GOT3 (cell line): Measurements from ENCODE around the gene HAUS2.
"Not testable (repeated sequence)": the region's sequence is repeated elsewhere in the genome, so short reads cannot be mapped to it uniquely, and the experiment has no call there.

Experiments
- DNase-seq: peaks from one replicate; lab custom pipeline; 2025; ENCODE audit warnings: mixed read lengths; lab: John Stamatoyannopoulos, UW

The HAUS2 gene

DNA sequence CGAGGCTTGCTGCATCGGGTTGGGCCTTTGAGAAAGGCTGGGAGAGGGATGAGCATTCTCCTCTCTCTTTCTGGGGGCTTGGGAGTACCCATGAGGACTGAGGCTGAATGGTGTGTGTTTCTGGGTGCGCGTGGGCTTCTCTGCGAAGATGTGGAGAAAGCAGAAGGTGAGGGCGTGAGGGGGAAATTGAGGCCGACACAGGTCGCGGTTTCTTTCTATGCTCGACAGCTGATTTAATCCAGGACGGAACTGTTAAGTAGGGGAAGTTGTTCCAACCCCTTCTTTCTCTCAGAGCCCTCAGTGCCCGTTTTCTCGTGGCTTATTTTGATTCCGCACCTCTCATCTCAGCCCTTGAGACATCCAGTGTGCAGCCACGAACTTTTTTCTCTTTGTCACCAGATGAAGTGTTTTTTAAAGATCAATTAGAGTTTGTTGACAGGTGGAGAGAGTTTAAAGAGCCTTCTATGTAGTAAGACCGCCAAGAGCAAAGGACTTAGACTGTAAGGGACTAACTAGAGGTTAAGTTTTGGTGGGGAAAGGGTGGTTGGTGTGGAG, 27.5 kb downstream of the HAUS2 start:
- DNase-seq = no peak

DNA sequence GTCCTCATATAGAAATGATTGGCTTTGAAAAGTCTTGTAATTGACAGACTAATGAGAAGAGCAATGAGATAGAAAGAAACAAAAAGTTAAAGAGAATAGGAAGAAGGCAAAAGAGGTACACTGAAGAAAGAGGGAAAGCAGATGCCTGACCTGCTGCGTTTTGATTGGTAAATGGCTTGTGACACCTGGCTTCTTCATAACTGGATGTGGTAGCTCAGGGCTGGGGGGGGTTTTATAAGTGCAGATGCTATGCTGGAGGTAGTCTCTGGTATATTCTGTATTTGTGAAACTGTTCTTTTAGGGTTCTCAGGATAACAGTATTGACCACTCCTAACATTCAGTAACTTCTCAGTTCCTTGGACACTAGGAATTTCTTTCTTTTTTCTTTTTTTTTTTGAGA, 28.1 kb downstream of the HAUS2 start:
- no peak for DNase-seq

DNA sequence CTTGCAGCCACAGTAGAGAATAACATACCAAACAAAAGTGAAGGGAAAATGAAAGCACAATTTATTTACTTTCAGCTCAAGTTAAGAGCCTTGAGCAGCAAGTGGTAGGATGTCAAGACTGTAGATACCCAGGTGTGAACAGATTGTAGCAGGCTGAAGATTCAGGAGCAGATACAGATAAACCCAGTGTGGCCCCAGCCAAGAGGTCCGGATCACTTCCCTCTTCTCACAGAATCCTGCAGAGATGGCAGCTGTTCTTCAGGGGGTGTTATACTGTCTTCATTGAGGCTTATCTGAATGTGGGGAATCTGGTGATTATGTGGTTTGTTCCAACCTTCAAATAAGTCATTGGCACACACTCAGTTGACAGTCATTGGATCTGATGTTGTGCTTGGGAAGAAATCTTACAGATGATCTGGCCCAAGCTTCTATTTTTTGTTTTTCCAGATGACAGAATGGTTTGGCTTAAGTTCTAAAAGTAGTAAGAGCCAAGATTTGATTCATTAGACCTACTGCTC, 28.9 kb downstream of the HAUS2 start:
- no peak for DNase-seq

DNA sequence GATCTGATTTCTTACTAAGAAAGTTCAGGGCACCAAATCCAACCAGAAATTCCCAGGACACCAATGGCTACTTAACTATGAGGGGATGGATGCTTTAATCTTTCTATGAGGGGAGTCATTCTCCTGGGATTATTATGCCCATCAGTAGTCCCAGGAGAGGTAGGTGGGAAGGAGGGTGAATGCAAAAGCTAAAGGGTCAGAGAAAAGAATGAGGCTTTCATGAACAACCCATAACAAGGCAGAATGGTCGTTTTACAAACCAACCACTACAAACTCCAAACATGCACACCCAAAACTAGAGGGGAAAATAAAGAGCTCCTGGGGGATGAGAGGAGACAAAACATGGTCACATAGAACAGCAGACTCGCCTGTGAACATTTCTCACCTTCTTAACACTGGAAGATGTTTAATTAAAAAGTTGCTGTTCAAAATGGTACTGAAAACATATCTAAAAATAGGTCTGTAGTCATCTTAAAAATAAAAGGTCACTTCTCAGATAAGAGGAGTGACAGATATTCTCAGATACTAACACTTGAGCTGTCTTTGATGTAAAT, 30.4 kb downstream of the HAUS2 start:
- no peak for DNase-seq

DNA sequence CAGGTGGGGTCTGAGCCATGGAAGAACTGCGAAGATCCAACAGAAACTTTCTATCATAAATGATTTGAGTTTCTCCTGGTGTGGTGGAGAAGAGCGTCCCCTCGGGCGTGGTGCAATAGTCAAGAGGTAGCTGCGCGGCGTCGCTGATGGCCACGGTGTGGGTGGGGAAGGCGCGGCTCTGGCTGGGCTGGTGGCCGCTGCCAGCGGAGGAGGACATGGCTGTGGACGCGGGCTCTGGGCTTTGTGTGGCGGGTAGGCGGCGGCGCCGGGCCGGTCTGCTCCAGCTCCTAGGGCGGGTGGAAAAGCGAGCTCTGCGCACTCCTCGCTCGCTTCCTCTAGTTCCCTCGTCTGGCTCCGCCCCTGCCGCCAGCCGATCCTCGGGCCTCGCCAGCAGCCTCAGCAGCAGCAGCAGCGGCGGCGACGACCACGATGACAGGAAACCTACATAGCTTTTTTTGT, 32.7 kb downstream of the HAUS2 start:
- DNase-seq = no peak

DNA sequence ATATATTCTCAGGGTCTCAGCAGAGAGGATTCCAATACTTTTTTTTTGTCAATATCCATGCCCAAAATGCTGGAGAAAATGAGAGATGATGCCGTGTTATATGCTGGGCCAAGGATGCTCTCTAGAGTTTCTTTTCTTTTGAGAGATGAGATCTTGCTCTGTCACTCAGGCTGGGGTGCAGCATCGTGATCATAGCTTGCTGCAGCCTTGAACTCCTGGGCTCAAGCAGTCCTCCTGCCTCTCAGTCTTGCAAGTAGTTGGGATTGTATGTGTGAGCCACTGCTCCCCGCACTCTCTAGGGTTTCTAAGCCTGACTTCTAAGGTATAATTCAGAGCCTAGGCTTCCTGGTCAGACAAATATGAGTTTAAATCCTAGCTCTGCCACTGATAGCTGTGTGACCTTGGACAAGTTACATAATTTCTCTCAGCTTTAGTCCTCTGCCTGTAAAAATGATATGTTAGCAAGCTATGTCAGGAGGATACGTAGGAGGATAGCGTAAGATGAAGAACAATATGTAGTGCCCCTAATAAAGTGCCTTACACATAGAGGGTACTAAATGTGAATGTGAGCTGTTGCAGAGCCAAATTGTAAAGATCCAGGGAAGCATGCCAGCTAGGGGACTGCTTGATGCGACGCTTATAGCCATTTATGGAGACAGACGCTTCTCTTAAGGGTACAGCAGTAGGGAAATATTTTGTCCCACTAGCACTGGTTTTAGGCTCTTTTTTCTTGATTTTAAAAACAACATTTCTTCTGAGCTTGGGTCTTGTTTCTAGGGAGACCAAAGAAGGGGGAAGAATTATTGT, 34.1 kb downstream of the HAUS2 start:
- no peak for DNase-seq

DNA sequence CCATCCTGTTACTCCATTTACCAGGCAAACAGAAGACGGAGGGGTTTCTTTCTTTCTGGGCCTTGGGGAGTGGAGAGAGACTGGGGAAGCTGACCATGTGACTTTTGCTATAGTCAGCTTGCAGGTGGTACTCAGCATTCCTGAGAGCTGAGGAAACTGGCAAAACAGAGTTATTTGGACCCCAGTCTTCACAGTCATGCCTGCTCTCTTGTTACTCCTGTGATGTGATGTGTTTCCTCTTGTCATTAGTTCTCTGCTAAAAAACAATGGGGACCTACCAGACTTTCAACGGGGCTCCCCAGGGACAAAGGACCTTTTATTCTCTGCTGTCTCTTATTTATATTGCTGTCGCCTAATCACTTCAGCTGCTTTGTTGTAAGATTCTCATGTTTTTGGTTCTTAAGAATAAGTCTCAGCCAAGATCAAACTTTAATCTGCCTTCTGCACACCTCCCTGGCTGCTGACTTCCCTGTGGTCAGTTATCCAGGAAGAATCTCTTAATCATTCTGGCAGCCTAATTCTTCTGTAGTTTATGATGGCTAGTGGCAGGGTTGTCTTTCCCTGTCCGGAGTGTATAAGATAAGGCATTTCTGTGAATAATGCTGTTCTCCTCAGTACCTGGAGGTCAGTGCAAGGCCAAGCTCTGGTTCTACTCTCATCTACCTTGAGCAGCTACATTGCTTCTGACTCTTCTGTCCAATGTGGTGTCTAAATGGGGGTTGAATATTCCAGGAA, 35.6 kb downstream of the HAUS2 start:
- no peak for DNase-seq

DNA sequence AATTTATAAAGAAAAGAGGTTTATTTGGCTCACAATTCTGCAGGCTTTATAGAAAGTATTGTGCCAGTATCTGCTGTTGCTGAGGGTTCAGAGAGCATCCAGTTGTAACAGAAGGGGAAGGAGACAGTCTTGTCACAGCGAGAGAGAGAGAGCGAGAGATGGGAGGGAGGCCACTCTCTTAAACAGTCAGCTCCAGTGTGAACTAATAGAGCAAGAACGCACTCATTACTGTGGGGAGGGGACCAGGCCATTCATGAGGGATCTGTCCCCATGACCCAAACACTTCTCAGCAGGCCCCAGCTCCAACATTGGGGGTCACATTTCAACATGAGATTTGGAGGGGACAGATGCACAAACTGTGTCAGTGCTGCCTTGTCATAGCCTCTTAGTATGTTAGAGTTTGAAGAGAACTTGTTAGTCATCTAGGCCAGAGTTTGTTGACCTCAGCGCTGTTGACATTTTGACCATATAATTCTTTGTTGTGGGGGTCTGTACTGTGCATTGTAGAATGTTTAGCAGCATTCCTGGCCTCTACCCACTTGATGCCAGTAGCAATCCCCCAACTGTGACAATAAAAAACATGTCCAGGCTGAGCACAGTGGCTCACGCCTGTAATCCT, 42.1 kb downstream of the HAUS2 start:
- no peak for DNase-seq

DNA sequence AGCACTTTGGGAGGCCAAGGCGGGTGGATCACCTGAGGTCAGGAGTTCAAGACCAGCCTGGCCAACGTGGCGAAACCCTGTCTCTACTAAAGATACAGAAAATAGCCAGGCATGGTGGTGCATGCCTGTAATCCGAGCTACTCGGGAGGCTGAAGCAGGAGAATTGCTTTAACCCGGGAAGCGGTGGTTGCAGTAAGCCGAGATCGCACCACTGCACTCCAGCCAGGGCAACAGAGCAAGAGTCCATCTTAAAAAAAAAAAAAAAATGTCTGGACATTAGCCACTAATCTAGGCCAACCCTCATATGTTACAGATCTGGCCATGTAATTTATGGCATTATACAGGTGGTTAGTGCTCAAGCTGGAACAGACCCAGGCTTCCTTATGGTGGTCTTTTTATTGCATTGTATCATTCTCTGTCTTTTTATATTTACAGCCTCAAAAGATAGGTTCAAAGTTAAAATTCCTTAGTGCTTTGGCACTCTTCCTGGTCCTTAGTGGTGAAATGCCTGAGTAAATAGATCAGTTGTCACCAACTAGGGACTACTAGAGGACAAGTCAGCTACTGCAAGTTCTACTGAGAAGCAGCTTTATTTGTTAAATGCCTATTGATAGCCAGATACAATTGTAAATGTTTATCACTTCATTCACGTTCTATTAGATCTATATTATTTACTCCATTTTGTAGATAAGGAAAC, 42.7 kb downstream of the HAUS2 start:
- DNase-seq = no peak

DNA sequence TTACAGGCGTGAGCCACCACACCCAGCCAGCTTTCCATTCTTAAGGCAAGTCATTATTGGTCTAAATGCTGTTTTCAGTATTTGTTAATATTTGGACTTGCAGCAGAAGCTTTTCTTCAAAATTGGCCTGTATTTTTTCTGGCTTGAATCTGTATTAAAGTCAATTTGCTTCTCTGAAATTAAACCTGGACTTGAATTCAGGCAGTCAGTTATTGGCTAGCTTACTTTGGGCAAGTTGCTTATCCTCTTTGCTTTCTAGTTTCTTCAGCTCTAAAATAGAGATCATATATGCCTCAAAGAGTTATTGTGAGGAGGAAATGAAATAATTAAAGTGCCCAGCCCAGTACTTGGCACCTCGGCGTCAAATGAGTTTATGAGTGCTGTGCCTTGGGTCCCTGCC, 44.1 kb downstream of the HAUS2 start:
- DNase-seq = no peak

DNA sequence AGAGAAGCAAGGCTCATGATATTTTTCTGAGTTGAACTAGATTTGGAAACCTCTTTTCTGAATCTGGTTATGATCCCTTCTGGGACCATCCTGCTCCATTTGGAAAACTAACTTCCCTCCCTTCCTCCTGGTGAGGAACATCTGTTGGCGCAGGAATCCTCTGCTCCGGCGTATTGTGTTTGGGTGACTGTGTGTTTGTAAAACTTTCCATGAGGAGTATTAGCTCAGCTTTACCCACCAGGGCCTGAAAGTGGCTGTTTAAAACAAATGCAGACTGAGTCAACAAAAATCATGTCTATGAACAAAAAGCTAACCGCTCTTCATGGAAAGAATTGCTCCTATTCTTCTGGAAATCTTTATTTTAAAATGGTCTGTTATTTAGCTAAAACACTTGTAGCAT, 44.5 kb downstream of the HAUS2 start:
- DNase-seq = no peak

DNA sequence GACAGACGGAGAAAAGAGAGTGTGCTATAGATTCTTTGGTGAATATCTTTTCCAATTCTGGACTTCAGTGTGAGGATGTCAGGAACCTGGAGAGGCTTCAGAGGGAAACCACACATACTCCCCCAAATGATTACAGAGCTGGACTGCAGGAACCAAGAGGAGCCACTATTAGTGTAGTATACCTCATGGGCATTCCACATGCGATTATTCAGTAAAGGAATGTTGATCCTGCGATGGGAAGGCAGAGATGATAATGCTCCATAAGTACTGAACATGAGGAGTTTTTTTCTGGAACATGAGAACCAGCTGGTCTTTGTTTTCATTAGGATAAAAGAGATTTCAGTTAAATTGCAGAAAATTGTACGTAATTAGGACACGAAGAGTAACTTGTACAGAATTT, 45.5 kb downstream of the HAUS2 start:
- DNase-seq = no peak

DNA sequence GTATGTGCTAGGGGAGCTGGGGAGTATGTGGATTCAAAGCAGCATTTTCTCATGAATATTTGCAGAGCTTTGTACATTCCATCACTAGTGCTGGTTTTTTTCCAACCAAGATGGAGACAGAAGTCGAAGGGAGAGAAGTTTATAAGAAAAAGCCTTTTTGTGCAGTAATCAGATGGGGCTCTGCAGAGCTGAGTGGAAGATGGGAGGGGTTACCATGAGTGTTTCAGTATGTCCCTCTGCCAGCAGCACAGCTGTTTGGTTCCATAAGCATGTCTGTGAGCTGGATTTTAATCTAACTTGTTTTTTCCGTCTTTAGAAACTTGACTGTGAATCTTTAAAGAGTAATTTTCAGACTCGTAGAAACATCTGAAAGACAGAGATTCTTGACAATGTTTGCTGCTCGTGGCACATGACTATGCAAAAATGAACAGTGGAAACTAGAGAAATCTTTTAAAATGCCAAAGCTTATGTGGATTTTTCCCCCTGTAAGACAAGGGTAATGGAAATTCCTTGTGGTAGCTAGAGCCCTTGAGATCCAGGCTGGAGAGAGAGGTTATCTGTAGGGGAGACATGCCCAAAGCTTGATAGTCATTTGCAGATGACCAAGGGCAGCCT, 47.1 kb downstream of the HAUS2 start:
- no peak for DNase-seq

DNA sequence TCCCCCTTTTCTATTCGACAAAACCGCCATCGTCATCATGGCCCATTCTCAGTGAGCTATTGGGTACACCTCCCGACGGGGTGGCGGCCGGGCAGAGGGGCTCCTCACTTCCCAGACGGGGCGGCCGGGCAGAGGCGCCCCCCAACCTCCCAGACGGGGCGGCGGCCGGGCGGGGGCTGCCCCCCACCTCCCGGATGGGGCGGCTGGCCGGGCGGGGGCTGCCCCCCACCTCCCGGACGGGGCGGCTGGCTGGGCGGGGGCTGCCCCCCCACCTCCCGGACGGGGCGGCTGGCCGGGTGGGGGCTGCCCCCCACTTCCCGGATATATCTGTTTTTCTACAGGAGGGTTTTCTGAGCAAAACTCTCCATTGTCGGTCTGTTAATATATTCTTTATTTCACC, 52.7 kb downstream of the HAUS2 start:
- not testable (repeated sequence) for DNase-seq

DNA sequence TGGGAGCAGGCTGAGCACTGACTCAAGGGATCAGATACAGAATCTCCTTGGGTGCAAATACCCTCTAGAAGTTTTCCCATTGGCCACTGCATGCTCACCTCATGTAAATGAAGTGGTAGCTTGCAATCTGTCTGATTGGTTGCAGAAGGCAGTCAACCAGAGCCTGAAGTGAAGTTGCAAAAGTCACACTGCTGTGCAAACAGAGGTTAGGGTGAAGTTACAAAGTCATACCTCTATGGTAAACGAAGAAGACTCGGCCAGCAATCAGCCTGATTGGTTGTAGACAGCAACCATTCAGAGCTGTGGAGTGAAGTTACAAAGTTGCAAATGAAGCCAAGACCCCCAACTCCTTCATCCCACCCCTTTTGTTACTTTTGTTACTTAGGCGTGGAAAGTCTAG, 53.9 kb downstream of the HAUS2 start:
- no peak for DNase-seq

DNA sequence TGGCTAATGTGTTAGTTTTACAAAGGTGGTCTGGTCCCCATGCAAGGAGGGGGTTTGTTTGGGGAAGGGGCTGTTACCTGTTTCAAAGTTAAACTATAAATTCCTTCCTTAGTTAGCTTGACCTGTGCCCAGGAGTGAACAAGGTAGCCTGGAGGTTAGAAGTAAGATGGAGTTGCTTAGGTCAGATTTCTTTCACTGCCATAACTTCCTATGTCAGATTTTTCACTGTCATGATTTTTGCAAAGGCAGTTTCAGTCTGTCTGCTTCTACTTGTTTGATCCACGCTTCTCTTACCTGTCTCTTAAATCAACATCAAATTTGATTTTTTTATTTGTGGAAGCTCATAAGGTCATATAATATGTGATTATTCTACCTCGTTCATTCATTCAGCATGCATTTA, 55.3 kb downstream of the HAUS2 start:
- no peak for DNase-seq

DNA sequence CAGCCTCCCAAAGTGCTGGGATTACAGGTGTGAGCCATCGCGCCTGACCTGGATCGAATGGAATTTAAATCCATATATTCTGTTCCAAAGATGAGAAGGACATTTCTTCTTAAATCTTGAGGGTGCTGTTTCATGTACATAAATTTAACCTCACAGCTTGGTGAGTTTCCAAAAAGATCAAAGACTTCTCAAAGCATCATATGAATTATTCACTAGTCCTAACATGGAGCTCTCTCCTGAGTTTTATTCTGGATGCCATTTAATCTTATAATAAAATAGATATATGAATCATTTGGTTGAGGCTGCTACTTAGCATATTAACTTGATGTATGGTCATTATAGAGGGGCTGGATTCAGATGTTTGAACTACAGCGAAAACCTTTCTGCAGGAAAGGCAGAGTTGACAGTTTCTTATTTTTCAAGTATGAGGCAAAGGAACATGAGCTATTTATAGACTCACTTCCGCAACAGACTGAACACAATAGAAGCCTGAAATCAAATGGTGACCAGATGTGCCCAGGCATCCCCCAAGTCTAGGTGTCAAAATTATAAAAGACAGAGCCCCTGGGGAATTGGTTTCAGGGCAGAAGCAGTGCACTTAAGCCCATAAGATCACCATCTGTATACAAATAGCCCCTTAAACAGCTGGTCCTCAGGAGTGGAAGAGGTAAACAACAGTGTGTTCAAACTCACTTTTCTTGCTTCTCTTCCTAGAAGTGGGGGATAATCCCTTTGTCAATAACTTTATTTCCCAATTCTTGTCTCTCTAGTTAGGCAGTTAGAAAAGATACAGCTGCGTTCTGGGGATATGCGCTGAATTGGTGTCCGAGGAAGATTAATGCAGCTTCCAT, 56.5 kb downstream of the HAUS2 start:
- no peak for DNase-seq

DNA sequence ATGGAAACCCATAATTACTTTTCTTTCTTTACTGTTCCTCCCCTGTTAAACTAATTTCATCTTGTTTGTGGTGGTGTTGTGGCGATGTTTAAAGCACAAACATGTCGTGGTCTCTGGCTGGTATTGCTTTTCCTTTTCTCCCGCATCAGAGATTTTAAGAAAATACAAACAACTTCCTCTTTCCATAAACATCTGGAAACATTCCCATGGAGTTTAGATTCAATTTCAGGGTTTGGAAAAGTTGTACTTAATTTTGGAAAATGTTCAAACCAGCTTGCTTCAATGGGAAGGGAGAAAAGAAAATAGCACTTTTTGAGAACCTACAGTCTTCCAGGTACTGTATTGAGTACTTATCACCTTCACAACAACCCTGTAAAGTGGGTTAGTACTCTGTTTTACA, 57.2 kb downstream of the HAUS2 start:
- DNase-seq = no peak

DNA sequence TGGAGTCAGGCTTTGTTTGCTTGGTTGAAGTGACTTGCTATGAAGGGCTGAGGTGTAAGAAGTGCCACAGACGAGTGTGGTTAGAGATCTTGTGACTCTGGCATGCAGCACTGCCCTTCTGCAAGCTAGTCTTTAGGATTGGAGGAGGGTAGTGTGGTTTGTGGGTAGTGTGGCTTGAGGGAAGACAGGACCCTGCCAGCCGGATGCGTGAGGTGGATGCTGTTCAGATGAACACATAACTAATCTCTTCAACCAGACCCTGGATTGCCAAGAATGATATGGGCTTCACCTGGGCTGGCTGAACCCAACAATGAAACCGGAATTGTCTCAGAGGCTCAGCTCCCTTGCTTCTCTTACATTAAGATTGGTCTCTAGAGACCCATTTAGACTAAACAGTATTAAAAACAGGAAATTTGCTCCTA, 59.5 kb downstream of the HAUS2 start:
- no peak for DNase-seq
